ENCODE data around the gene SMIM1.

Gene SMIM1

GRCh38 chr1:3772715-3773571 lies at the start of gene SMIM1:
Gene SMIM1 (plus strand): TSS chr1:3772749. CDS start chr1:3775374, 2,625 bp downstream.
- no peak for DNase-seq (ENCODE audit: low spot score)

- DNase-seq (ENCODE audit: low spot score), result no peak
These were observed 49.7 kb upstream of the SMIM1 start for GRCh38 chr1:3722846-3723245.

GRCh38 chr1:3724416-3725030 lies 48.0 kb upstream of the SMIM1 start:
- peak; percentile 85 for DNase-seq (ENCODE audit: low spot score)

- no peak for DNase-seq (ENCODE audit: low spot score)
These were observed 47.2 kb upstream of the SMIM1 start for GRCh38 chr1:3725366-3725765.

- DNase-seq (ENCODE audit: low spot score), result peak; percentile 72
These were observed 45.3 kb upstream of the SMIM1 start for GRCh38 chr1:3727042-3727824.

- no peak for DNase-seq (ENCODE audit: low spot score)
These were observed 44.4 kb upstream of the SMIM1 start for GRCh38 chr1:3727825-3728776.

GRCh38 chr1:3729594-3730542 lies 42.7 kb upstream of the SMIM1 start:
- no peak for DNase-seq (ENCODE audit: low spot score)

GRCh38 chr1:3730543-3731247 lies 41.9 kb upstream of the SMIM1 start:
- DNase-seq (ENCODE audit: low spot score), result no peak

- no peak for DNase-seq (ENCODE audit: low spot score)
These were observed 40.7 kb upstream of the SMIM1 start for GRCh38 chr1:3731583-3732433.

- no peak for DNase-seq (ENCODE audit: low spot score)
These were observed 40.0 kb upstream of the SMIM1 start for GRCh38 chr1:3732434-3733093.

GRCh38 chr1:3733094-3733882 lies 39.3 kb upstream of the SMIM1 start:
- DNase-seq (ENCODE audit: low spot score), result no peak

- no peak for DNase-seq (ENCODE audit: low spot score)
These were observed 38.5 kb upstream of the SMIM1 start for GRCh38 chr1:3733883-3734589.

GRCh38 chr1:3734602-3735001 lies 37.9 kb upstream of the SMIM1 start:
- no peak for DNase-seq (ENCODE audit: low spot score)

GRCh38 chr1:3735027-3735681 lies 37.4 kb upstream of the SMIM1 start:
- no peak for DNase-seq (ENCODE audit: low spot score)

GRCh38 chr1:3735688-3736087 lies 36.9 kb upstream of the SMIM1 start:
- DNase-seq (ENCODE audit: low spot score), result no peak

GRCh38 chr1:3736131-3736561 lies 36.4 kb upstream of the SMIM1 start:
- no peak for DNase-seq (ENCODE audit: low spot score)

Data from GM03348 (cell line).